IgD-negative memory B cell (primary cell): Measurements from ENCODE around the gene INHA. TPM values are rescaled to one million over a fixed set of nuclear protein-coding genes. Genes with fewer than 3 reads are reported as not detected.
A peak's percentile ranks its signal among the peaks of the same experiment; 100 is the strongest.

Experiments used
- H3K27ac Mint-ChIP-seq, 3 donors: one replicate each; pipeline ENCODE4 v1.8.0; 2020 to 2022; ENCODE audit warnings: mild to moderate bottlenecking in 3 of 3, mixed read lengths in 3 of 3, moderate library complexity in 1 of 3
- H3K27me3 Mint-ChIP-seq: one replicate; pipeline ENCODE4 v1.8.0; 2021; ENCODE audit warnings: mixed read lengths
- H3K36me3 Mint-ChIP-seq: one replicate; pipeline ENCODE4 v1.8.0; 2020; ENCODE audit warnings: mild to moderate bottlenecking, mixed read lengths
- H3K4me1 Mint-ChIP-seq, 3 donors: one replicate each; pipeline ENCODE4 v1.8.0; 2020 to 2022; ENCODE audit warnings: mixed read lengths in 3 of 3, mild to moderate bottlenecking in 1 of 3
- H3K4me3 Mint-ChIP-seq, 4 donors: one replicate each; pipeline ENCODE4 v1.8.0; 2020 to 2022; ENCODE audit warnings: mild to moderate bottlenecking in 4 of 4, mixed read lengths in 4 of 4, moderate library complexity in 3 of 4
- H3K9me3 Mint-ChIP-seq, 3 donors: one replicate each; pipeline ENCODE4 v1.8.0; 2020 to 2021; ENCODE audit warnings: mixed read lengths in 3 of 3, mild to moderate bottlenecking in 1 of 3
- polyA plus RNA-seq: library from polyadenylated mRNA; unstranded; fragments of 300-500 nt; fragmentation: Illumina TruSeq; gene quantifications from one replicate; pipeline ENCODE4 v1.2.3, GENCODE V29; 2021

The INHA gene
- polyA plus RNA-seq, 1 donor from 2014 or later, result not detected

DNA sequence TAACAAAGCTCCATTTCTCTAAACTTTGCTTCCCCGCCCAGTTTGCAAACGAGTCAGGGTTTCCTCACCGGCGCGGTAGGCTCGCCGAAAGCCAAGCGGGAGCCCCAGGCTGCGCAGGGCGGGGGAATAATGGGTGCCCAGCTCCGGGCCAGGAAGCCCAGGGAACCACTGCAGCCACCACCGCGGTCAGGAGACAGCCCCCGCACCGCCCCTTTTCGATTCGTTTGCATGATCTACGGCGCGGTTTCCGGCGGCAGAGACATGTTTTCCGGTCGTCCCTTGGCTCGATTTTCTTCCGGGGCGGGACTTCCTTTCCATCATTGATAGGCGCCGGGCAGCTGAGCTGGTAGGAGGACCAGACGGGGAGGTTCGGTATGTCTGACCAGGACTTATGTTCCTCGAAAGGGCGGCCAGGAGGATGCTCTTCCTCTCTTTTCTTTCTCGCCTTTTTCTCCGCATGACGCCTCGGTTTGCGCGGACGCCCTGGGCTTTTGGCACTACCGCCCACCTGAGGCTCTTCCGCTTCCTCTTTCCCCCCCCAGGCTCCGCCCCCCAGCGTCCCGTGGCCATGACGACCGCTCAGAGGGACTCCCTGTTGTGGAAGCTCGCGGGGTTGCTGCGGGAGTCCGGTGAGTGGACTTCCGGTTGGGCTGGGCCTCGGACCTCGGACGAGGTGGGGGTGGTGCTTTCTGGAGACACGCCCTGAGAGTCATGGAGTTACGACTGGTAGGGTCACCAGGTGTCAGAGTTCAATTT lies 25.6 kb downstream of the INHA start, which contains the start of gene STK11IP:
Gene STK11IP (plus strand): TSS at position 306 of the 756 bp plus-strand sequence. CDS start 263 bp downstream, at position 569.
- Mint-ChIP-seq H3K4me1 (peaks cover 7 to 20% (median 16%) of the 10 kb centered on the region in 3 donors), H3K9me3 (no peaks in the 10 kb centered on the region), H3K4me3 (peak within 1 kb of the TSS; percentile 94 to 98 (median 96)), H3K27me3 (peaks cover 7% of the 10 kb centered on the region), H3K36me3 (peaks cover 3% of the 10 kb centered on the region), H3K27ac (peak within 1 kb of the TSS; percentile 95 to 99 (median 96))

GRCh38 chr2:219598308-219599078 lies 26.4 kb downstream of the INHA start:
- H3K4me1 Mint-ChIP-seq, result peaks cover 7 to 21% (median 18%) of the 10 kb centered on the region in 3 donors
- peaks cover 3% of the 10 kb centered on the region for H3K27me3 Mint-ChIP-seq
- H3K4me3 Mint-ChIP-seq, result peak overlapping the region; percentile 94 to 98 (median 96)

DNA sequence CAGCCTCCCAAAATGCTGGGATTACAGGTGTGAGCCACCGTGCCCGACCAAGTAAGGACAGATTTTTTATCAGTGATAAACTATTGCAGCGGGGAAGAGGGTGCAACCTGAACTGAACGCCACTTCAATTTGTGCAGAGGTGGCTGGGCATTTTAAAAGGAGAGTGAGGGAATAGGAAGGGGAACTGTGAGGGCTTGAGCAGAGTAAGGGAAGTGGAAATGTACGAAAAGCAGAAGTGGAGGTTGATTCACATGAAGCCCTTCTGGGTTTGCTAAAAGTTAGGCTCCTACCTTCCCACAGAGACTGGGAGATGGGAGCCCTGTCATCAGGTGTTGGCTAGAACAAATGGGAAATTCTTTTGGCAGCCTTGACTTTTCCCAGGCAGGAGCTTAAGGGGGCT lies 31.7 kb downstream of the INHA start:
- Mint-ChIP-seq H3K27ac (peak overlapping the region; percentile 23 to 68 (median 57)), H3K36me3 (peaks cover 6% of the 10 kb centered on the region), H3K27me3 (no peaks in the 10 kb centered on the region), H3K4me1 (peaks cover 9 to 17% (median 11%) of the 10 kb centered on the region in 3 donors), H3K9me3 (no peaks in the 10 kb centered on the region), H3K4me3 (peak overlapping the region in 2 of 4 donors; percentile 9 to 85)

More at GRCh38 chr2:219598308-219599078, 26.4 kb downstream of the INHA start:
- H3K27ac Mint-ChIP-seq, result peak overlapping the region; percentile 95 to 99 (median 96)
- H3K9me3 Mint-ChIP-seq, result no peaks in the 10 kb centered on the region
- H3K36me3 Mint-ChIP-seq, result peaks cover 3% of the 10 kb centered on the region

DNA sequence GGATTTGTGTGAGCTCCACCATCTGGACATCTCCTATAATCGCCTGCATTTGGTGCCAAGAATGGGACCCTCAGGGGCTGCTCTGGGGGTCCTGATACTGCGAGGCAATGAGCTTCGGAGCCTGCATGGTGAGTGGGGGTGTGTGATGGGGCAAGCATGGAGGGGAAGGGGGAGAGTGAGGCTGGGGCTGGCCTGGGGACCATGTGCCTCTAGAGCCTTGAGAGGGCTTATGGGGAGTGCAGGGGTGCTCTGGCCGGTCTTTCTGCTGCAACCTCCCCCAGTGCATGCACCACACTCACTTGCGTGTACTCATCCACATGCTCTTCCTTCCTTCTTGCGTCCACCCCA lies 33.5 kb downstream of the INHA start:
- peaks cover 9 to 13% (median 10%) of the 10 kb centered on the region in 3 donors for H3K4me1 Mint-ChIP-seq
- H3K9me3 Mint-ChIP-seq, result no peaks in the 10 kb centered on the region
- H3K4me3 Mint-ChIP-seq, result no peak overlapping the region
- H3K36me3 Mint-ChIP-seq, result peaks cover 9% of the 10 kb centered on the region
- no peaks in the 10 kb centered on the region for H3K27me3 Mint-ChIP-seq
- H3K27ac Mint-ChIP-seq, result no peak overlapping the region

- H3K4me1 Mint-ChIP-seq, result peaks cover 15 to 19% (median 15%) of the 10 kb centered on the region in 3 donors
- no peak overlapping the region for H3K27ac Mint-ChIP-seq
Measured at GRCh38 chr2:219607931-219608330, 35.8 kb downstream of the INHA start.

GRCh38 chr2:219608399-219608964 lies 36.4 kb downstream of the INHA start:
- Mint-ChIP-seq H3K36me3 (peaks cover 9% of the 10 kb centered on the region), H3K4me1 (peaks cover 14 to 19% (median 16%) of the 10 kb centered on the region in 3 donors), H3K27me3 (no peaks in the 10 kb centered on the region), H3K27ac (no peak overlapping the region), H3K9me3 (no peaks in the 10 kb centered on the region), H3K4me3 (no peak overlapping the region)

More at GRCh38 chr2:219607931-219608330, 35.8 kb downstream of the INHA start:
- H3K36me3 Mint-ChIP-seq, result peaks cover 9% of the 10 kb centered on the region
- H3K9me3 Mint-ChIP-seq, result no peaks in the 10 kb centered on the region
- no peak overlapping the region for H3K4me3 Mint-ChIP-seq
- no peaks in the 10 kb centered on the region for H3K27me3 Mint-ChIP-seq

GRCh38 chr2:219609149-219609750 lies 37.1 kb downstream of the INHA start:
- Mint-ChIP-seq H3K27me3 (no peaks in the 10 kb centered on the region), H3K9me3 (no peaks in the 10 kb centered on the region), H3K36me3 (peaks cover 10% of the 10 kb centered on the region), H3K4me3 (no peak overlapping the region), H3K4me1 (peaks cover 8 to 11% (median 9%) of the 10 kb centered on the region in 3 donors), H3K27ac (no peak overlapping the region)

DNA sequence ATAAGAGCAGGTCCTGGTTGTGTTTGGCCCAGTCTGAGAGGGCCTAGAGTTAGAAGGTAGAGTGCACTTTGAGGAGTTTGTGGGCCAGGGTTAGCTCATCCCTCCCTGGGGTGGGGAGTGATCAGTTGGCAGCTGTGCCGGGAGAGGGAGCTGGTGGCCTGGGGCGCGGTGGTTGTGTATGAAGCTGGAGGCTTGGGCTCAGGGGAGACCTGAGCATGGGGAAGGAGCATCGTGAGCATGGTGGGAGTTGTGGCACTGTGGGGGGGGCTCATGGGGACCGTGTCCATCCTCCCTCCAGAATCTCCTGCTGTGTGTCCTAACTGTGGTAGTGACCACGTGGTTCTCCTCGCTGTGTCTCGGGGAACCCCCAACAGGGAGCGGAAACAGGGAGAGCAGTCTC lies 39.2 kb downstream of the INHA start:
- H3K4me1 Mint-ChIP-seq, result peaks cover 7 to 8% (median 8%) of the 10 kb centered on the region in 3 donors
- H3K27me3 Mint-ChIP-seq, result no peaks in the 10 kb centered on the region
- H3K27ac Mint-ChIP-seq, result peak overlapping the region in 1 of 3 donors; percentile 73
- H3K36me3 Mint-ChIP-seq, result peaks cover 14% of the 10 kb centered on the region
- H3K9me3 Mint-ChIP-seq, result no peaks in the 10 kb centered on the region
- H3K4me3 Mint-ChIP-seq, result no peak overlapping the region

- Mint-ChIP-seq H3K36me3 (peaks cover 14% of the 10 kb centered on the region), H3K27me3 (no peaks in the 10 kb centered on the region), H3K4me3 (peak overlapping the region in 2 of 4 donors; percentile 7 to 41), H3K4me1 (peaks cover 7 to 8% (median 8%) of the 10 kb centered on the region in 3 donors), H3K27ac (peak overlapping the region in 2 of 3 donors; percentile 50 to 90), H3K9me3 (no peaks in the 10 kb centered on the region)
Measured at GRCh38 chr2:219611866-219612576, 39.9 kb downstream of the INHA start.

- Mint-ChIP-seq H3K36me3 (peaks cover 12% of the 10 kb centered on the region), H3K27me3 (no peaks in the 10 kb centered on the region), H3K27ac (peak overlapping the region in 2 of 3 donors; percentile 50 to 90), H3K4me3 (peak overlapping the region in 3 of 4 donors; percentile 41 to 72 (median 64)), H3K9me3 (no peaks in the 10 kb centered on the region), H3K4me1 (peaks cover 7 to 8% (median 8%) of the 10 kb centered on the region in 3 donors)
Measured at GRCh38 chr2:219612577-219613286, 40.6 kb downstream of the INHA start.

DNA sequence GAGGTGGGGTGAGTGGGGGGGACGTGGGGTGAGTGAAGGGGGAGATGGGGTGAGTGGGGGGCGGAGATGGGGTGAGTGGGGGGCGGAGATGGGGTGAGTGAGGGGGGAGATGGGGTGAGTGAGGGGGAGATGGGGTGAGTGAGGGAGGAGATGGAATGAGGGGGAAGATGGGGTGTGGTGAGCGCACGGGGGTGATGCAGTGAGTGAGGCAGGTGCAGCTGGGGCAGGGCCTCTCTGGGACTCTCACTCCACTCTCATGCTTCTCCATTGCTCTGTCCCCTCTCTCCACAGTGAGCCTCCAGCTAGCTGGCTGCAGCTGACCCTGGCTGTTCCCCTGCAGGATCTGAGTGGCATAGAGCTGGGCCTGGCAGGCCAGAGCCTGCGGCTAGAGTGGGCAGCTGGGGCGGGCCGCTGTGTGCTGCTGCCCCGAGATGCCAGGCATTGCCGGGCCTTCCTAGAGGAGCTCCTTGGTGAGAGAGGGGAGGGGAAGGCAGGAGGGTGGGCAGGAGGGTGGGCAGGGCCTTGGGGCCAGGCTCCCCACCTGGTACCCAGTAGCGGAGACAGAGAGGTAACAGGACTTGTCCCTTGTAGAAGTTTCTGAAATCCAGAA lies 41.5 kb downstream of the INHA start:
- H3K9me3 Mint-ChIP-seq, result no peaks in the 10 kb centered on the region
- H3K27me3 Mint-ChIP-seq, result no peaks in the 10 kb centered on the region
- no peak overlapping the region for H3K27ac Mint-ChIP-seq
- no peak overlapping the region for H3K4me3 Mint-ChIP-seq
- peaks cover 7 to 8% (median 8%) of the 10 kb centered on the region in 3 donors for H3K4me1 Mint-ChIP-seq
- H3K36me3 Mint-ChIP-seq, result peaks cover 12% of the 10 kb centered on the region

DNA sequence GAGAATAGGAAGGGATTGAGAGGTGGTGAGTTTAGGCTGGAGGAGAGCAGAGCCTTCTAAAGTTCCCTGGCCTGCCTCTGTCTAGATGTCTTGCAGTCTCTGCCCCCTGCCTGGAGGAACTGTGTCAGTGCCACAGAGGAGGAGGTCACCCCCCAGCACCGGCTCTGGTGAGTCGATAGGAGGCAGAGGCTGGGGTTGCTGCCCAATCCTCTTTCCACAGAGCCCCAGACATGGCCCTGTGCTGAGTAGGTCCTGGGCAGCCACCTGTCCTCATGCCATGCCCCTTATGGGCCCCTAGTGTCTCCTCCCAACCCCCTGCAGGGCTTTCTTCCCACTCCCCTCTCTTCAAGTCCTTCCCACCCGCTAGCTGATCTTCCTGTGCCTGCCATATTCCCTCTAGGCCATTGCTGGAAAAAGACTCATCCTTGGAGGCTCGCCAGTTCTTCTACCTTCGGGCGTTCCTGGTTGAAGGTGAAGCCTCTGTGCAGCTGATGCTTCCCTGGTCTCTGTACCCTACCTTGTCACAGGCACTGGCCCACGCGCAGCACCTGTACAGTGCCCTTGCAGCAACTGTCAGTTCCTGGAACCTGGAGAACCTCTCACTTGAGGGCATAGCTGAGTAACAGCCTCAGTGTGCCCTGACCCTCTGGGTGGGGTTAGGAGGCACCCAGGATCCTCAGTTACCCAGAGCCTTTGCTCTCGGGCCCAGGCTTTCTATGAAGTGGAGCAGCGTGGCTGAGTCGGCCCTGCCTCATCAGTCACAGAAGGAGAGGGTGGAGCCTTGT lies 42.2 kb downstream of the INHA start:
- Mint-ChIP-seq H3K4me3 (peak overlapping the region in 1 of 4 donors; percentile 15), H3K27me3 (no peaks in the 10 kb centered on the region), H3K27ac (no peak overlapping the region), H3K36me3 (peaks cover 11% of the 10 kb centered on the region), H3K9me3 (no peaks in the 10 kb centered on the region), H3K4me1 (peaks cover 7 to 8% (median 8%) of the 10 kb centered on the region in 3 donors)

GRCh38 chr2:219615036-219615435 lies 42.9 kb downstream of the INHA start:
- no peaks in the 10 kb centered on the region for H3K27me3 Mint-ChIP-seq
- H3K4me1 Mint-ChIP-seq, result peaks cover 7 to 8% (median 8%) of the 10 kb centered on the region in 3 donors
- H3K27ac Mint-ChIP-seq, result no peak overlapping the region
- no peaks in the 10 kb centered on the region for H3K9me3 Mint-ChIP-seq
- no peak overlapping the region for H3K4me3 Mint-ChIP-seq
- H3K36me3 Mint-ChIP-seq, result peaks cover 9% of the 10 kb centered on the region
